Measurements from ENCODE around the gene CD300C.
"Not testable (repeated sequence)": the region's sequence is repeated elsewhere in the genome, so short reads cannot be mapped to it uniquely, and the experiment has no call there.

The CD300C gene

GRCh38 chr17:74545843-74546230, at the start of gene CD300C:
CD300C (minus strand) TSS chr17:74546115; CDS start chr17:74545782, 333 bp downstream.
- DNase-seq (ENCODE audit: low read depth in 1 of 2, low spot score in 1 of 2), result no peak

DNA sequence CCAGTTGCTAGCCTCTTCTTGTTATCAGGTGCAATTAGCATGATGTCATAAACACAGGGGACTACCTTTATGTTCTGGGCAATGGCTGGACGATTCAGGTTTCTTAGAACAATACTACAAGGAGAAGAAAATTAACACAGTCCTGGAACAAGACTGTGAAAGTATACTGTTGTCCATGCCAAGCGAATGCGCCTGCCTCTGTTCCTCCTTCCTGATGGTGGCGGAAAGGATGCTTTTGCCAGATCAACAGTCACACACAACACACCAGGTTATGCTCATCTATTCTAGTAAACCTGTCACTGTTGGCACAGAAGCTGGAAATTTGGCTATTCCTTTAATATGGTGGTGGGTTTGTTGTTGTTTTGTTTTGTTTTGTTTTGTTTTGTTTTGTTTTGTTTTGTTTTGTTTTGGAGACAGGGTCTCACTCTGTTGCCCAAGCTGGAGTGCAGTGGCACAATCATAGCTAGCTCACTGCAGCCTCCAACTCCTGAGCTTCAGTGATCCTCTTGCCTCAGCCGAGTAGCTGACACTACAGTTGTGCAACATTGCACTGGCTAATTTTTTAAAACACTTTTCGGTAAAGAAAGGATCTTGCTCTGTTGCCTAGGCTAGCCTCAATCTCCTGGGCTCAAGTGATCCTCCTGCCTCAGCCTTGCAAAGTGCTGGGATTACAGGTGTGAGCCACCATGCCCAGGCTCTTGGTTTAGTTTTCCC, 49.3 kb upstream of the CD300C start:
- no peak for DNase-seq (ENCODE audit: low read depth in 1 of 2, low spot score in 1 of 2)

GRCh38 chr17:74592087-74592990, 46.4 kb upstream of the CD300C start, which contains the start of gene CD300LD:
CD300LD (minus strand) TSS chr17:74592283; CDS start chr17:74592202, 81 bp downstream.
- no peak for DNase-seq (ENCODE audit: low read depth in 1 of 2, low spot score in 1 of 2)

GRCh38 chr17:74591503-74591902, 45.6 kb upstream of the CD300C start:
- no peak for DNase-seq (ENCODE audit: low read depth in 1 of 2, low spot score in 1 of 2)

- DNase-seq (ENCODE audit: low read depth in 1 of 2, low spot score in 1 of 2), result no peak
These were observed 39.8 kb upstream of the CD300C start for GRCh38 chr17:74585711-74586110.

- no peak for DNase-seq (ENCODE audit: low read depth in 1 of 2, low spot score in 1 of 2)
These were observed 38.6 kb upstream of the CD300C start for GRCh38 chr17:74584292-74585060.

DNA sequence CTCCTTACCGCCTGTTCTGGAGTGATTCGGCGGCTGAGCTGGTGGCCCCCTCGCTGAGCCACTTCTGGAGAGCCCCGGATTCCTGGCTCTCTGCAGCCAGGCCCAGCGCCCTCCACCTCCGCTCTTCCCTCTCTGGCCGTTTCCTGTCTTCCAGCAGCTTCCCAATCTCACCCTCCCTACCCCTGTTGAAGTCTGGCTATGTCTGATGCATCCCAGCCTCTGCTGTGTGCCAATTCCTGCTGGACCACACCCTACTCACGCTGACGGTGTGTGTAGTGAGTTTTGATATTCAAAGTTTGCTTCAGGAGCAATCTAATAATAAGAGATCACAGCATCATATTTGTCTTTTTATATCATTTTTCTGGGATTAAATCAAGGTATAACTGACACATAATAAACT, 36.7 kb upstream of the CD300C start:
- no peak for DNase-seq (ENCODE audit: low read depth in 1 of 2, low spot score in 1 of 2)

- no peak for DNase-seq (ENCODE audit: low read depth in 1 of 2, low spot score in 1 of 2)
These were observed 34.0 kb upstream of the CD300C start for GRCh38 chr17:74579900-74580299.

DNA sequence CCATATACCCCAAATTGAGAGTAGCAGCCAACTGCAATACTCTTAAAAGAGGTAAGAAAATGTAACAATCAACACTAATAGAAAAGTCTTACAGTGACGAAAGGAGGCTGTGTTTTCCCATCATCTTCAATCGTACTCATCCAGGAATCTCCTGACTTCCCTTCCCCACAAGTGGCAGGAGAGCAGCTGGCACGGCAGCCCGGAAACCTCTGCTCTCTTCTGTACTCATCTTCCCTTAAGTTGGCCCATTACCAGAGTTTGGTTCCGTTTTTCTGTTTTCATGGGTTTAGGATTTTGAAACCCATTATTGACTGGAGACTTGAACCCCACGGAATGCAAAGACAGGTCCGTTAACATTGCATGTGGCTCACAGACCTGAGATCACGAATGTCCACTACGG, 33.1 kb upstream of the CD300C start:
- no peak for DNase-seq (ENCODE audit: low read depth in 1 of 2, low spot score in 1 of 2)

- DNase-seq (ENCODE audit: low read depth in 1 of 2, low spot score in 1 of 2), result no peak
These were observed 28.7 kb upstream of the CD300C start for GRCh38 chr17:74574489-74575142.

GRCh38 chr17:74573635-74574034, 27.7 kb upstream of the CD300C start:
- not testable (repeated sequence) for DNase-seq (ENCODE audit: low read depth in 1 of 2, low spot score in 1 of 2)

- DNase-seq (ENCODE audit: low read depth in 1 of 2, low spot score in 1 of 2), result no peak
These were observed 27.3 kb upstream of the CD300C start for GRCh38 chr17:74573169-74573568.

DNA sequence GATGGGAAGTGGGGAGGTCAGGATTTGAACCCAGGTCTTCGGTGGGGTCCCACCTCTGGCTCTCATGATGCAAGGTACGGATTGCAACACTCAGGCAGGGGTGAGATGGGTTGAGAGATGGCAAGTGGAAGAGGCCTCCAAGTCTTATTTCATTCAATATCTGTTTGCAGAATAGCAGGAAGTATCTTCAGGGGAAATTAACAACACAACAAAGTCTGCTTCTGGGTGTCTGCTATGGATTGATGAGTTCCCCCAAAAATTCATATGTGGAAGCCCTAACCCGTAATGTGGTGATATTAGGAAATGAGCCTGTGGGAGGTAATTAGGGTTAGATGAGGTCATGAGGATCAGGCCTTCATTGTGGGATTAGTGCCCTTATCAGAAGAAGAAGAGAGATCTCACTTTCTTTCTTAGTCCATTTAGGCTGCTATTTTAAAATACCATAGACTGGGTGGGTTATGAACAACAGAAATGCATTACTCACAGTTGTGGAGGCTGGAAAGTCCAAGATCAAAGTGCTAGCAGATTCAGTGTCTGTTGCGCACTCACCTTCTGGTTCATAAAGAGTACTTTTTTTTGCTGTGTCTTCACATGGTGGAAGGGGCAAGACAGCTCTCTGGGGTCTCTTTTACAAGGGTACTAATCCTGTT, 25.8 kb upstream of the CD300C start:
- no peak for DNase-seq (ENCODE audit: low read depth in 1 of 2, low spot score in 1 of 2)

GRCh38 chr17:74569020-74570003, 23.4 kb upstream of the CD300C start:
- DNase-seq (ENCODE audit: low read depth in 1 of 2, low spot score in 1 of 2), result peak in 1 of 2 donors; percentile 8

DNA sequence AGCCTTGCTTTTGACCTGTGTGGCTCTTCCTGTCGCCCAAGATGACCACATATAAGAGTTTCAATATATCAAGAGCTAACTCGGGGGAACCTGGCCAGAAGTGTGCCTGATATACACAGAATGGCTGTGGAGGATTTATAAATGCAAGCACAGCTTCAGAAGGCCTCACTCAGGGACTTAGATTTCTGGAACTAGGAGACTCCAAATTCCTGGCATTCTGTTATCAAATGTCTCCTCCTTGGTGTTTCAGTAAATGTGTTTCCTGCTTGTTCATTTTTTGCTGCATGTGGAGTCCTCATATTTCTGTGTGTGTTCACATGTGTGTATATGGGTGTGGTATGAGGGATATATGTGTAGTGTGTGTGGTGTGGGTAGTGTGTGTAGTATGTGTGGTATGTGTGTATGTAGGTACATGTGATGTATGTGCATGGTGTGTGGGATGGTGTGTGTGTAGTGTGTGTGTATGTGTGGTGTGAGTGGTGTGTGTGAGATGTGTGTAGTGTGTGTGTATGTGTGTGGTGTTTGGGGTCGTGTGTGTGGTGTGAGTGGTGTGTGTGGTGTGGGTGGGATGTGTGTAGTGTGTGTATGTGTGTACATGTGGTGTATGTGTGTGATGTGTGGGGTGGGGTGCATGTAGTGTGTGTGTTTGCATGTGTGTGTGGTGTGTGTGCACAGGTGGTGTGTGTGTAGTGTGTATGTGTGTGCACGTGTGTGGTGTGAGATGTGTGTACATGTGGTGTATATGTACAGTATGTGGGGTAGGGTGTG, 22.4 kb upstream of the CD300C start:
- no peak for DNase-seq (ENCODE audit: low read depth in 1 of 2, low spot score in 1 of 2)

DNA sequence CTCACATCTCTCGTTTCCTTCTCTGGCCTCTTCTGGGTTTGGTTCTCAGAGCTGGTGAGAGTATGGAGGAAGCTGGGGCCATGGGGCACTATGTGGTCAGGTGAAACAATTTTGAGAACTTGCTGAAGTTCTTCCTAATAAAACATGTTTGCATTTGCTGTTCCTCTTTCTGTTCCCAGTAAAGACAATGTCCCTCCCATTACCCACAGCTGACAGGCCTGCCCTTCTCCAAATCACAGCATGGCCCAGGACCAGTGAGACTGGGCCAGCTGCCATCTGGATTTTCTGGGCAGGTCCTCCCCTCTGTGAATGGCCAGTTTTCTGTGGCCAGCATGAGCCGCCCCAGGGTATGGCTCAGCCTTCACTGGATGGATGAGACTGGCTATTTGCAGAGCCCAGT, 21.5 kb upstream of the CD300C start, which contains the start of gene CD300H:
Gene CD300H (minus strand): TSS at position 113 of the 400 bp plus-strand sequence.
- no peak for DNase-seq (ENCODE audit: low read depth in 1 of 2, low spot score in 1 of 2)

DNA sequence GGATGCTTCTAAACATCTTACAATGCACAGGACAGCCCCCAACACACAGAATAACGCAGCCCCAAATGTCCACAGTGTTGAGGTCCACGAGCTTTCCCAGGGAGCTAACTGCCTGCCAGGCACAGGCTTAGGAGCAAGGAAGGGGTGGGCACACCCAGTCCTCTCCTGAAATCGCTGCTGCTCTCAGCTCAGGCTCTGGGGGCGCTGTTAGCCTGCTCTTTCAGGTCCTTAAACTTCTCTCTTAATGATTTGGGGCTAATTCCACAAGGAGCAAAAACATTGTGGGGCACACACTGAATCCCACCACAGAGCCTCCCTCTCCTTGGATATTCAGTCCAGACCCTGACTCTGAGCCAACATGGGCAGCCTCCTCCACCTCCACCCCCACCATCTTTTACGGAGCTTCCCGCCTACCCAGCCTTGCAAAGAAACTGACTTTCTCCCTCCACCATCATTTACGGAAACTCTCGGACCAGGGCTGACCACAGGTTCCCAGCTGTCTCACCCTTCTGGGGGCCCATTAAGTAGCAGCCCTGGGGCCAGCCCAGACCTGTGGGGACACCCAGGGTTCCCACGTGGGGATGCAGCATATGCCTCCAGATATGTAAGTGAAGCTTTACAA, 20.3 kb upstream of the CD300C start:
- no peak for DNase-seq (ENCODE audit: low read depth in 1 of 2, low spot score in 1 of 2)

- DNase-seq (ENCODE audit: low read depth in 1 of 2, low spot score in 1 of 2), result no peak
These were observed 19.2 kb upstream of the CD300C start for GRCh38 chr17:74565126-74565525.
